Activated T-cell treated with anti-CD3 and anti-CD28 coated beads for 48 hours (primary cell): ENCODE measurements around the gene CERS5.
"Not testable (repeated sequence)": the region's sequence is repeated elsewhere in the genome, so short reads cannot be mapped to it uniquely, and the experiment has no call there.

Experiments
- DNase-seq: peaks from one replicate; pipeline ENCODE4 v3.0.0-alpha.2; 2020; ENCODE audit warnings: low read depth

Gene CERS5

GRCh38 chr12:50186681-50187080 is 19.5 kb upstream of the CERS5 start:
- DNase-seq, result no peak

DNA sequence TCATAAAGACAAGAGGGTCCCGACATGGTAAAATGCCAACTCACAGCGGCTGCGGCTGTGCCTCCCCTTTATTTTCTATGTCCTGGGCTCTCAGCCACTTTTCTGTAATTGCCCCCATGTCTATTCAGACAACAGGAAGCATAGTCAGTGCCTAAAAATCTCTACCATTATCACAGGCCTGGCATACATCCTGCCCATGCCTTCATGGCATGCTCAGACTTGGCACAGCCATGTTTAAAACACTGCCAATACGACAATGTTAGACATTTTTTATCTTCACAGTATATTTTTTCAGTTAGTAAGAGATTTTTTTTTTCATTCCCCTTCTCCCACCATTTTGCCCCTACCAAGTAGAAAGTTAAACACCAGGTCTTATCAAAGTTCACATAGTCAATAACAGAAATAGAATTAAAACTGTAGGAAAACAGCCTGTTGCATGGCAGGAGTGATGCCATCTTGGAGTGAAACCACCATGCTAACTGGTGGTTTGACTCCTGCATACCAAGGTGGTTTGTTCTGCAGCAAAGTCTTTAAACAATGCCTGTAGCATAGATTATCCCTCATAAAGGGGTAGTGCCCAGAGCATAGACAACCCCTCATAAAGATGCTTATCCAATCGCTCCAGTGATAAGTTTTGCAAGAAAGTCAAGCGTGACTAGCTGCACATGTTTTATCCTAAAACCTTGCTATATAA is 18.9 kb upstream of the CERS5 start:
- no peak for DNase-seq

DNA sequence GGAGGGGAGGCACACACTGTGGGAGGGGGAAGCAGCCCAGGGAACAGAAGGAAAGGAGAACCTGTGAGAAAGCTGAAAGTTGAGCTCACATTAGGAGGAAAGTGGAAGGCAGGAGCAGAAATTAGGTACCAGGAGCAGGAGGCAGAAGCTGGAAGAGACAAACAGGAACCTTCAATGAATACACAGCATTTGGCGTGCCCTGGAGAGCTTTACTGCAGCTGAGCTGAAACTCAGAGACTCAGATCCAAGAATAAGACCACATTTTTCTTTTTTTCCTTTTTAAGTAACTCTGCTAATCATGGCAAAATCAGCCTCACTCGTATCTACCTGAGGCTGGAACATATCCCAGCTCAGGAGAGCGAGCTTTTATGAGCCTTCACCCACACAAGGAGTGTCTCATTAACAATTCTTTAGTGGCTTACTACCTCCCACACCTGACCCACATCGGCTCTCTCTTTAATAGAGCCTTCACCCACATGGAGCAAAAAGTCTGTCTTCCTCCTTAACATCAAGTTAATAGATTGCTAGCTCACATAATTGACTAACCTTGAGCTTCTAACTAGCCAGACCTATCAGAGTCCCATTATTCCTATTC is 18.2 kb upstream of the CERS5 start:
- DNase-seq, result no peak

DNA sequence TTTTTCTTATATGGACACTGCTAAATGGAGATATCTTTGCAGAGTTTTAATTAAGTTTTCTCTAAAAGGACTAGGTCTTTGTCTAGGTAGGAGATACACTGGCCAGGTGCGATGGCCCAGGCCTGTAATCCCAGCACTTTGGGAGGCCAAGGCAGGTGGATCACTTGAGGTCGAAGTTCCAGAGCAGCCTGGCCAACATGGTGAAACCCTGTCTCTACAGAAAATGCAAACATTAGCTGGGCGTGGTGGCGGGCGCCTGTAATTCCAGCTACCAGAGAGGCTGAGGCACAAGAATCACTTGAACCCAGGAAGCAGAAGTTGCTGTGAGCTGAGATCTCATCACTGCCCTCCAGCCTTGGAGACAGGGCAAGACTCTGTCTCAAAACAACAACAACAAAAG is 17.1 kb upstream of the CERS5 start:
- no peak for DNase-seq

- no peak for DNase-seq
These were observed 15.3 kb upstream of the CERS5 start for GRCh38 chr12:50182461-50182860.

DNA sequence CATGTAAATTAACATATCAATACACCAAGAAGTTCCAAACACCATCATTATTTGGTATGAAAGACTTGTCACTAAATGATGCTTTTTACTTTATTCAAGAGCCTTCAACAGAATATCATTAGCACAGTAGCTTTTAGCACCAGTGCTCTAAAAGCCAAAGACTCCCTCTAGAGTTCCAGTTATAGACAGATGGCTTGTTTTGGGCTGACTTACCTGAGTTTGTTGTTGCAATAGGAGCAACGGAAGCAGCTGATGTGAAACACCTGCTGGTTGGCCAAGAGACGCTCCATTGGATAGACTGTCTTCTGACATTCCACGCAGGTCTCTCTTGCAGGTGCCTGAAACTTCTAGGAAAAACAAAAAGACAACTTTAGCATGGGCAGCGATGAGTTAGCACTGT is 14.5 kb upstream of the CERS5 start:
- DNase-seq, result no peak

GRCh38 chr12:50175716-50176026 is 8.5 kb upstream of the CERS5 start:
- no peak for DNase-seq

GRCh38 chr12:50174971-50175715 is 8.0 kb upstream of the CERS5 start:
- DNase-seq, result no peak

DNA sequence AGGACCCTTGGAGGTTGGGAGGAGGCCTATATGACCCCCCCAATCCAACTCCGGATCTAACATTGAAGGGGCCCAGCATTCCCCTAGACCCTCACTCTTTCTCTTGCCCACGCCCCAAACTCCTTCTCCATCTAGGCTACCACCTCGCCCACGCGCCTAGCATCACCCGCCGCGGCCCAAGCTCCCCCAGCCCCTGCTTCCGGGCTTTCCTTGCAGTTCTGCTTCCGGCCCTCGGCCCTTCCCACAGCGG is 445 bp downstream of the CERS5 start:
- peak; percentile 66 for DNase-seq

DNA sequence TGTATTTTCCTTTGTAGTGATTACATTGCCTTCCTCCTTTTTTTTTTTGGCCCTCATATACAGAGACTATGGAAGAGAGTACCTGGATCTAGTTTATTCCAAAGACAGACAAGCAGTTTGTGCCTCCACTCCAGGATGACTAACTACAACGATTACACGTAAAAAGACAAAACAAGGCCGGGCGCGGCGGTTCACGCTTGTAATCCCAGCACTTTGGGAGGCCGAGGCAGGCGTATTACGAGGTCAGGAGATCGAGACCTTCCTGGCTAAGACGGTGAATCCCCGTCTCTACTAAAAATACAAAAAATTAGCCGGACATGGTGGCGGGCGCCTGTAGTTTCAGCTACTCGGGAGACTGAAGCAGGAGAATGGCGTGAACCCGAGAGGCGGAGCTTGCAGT is 2.2 kb downstream of the CERS5 start:
- no peak for DNase-seq

- no peak for DNase-seq
These were observed 4.9 kb downstream of the CERS5 start for GRCh38 chr12:50162230-50162629.

DNA sequence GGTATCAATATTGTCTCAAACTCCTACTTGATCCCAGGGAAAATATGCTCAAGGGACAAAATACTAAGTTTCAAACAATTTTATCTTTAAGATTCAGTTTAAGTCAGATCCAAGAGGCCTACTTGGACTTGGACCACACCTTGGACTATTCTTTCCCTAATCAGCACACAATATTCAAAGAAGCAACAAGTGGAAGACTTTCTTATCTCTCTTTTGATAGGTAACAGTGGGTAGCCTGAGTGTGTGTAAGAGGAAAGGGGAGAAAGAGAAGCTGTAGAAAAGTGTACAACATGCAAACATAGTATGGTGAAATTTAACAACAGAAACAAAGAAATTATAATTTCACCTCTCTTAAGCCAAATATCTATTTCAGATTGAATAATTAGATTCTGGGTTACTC is 6.5 kb downstream of the CERS5 start:
- no peak for DNase-seq

DNA sequence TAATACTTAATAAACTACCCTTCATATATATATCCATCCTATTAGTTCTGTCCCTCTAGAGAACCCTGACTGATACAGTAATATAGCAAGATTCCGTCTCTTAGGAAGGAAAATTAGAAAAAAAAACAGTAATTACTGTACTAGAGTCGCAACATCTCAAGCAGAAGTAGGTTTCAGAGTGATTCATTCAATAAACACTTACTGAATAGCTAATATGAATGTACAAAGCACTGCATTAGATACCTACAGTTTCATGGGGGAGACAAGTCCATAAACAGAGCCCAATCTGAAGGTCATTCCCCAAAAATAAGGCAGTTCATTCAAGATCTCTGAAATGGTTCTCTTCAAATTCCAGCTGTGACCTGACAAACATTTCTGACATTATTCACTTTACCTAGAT is 9.9 kb downstream of the CERS5 start:
- DNase-seq, result no peak

- no peak for DNase-seq
These were observed 10.5 kb downstream of the CERS5 start for GRCh38 chr12:50156641-50157040.

DNA sequence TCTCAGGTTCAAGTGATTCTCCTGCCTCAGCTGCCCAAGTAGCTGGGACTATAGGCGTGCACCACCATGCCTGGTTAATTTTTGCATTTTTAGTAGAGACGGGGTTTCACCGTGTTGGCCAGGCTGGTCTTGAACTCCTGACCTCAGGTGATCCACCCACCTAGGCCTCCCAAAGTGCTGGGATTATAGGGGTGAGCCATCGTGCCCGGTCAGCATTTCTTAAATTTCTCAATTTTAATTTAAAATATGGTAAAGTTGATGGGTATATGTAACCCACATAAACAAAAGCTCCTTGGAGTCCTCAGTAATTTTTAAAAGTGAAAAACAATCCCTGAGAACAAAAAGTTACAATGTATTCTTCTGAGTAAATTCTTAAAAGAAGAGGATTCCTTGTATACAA is 12.2 kb downstream of the CERS5 start:
- not testable (repeated sequence) for DNase-seq

GRCh38 chr12:50151047-50151687 is 16.0 kb downstream of the CERS5 start:
- DNase-seq, result no peak

DNA sequence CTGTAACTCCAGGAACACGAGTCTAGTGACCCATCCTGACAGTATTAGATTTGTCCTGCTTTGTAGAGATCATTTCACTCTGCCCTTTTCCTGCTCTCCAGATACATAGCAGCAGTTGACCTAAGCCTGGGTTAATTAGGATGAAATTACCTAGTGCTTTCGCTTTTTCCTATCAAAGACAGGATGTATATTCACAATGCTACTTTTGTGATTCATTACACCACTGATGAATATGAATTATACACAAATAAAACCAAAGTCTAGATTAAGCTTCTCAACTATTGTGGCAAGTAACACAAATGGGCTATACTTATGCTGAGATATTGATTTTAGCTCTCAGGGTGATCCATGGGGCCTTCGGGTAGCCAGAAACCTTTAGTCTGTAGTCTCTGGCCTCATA is 17.9 kb downstream of the CERS5 start:
- no peak for DNase-seq

DNA sequence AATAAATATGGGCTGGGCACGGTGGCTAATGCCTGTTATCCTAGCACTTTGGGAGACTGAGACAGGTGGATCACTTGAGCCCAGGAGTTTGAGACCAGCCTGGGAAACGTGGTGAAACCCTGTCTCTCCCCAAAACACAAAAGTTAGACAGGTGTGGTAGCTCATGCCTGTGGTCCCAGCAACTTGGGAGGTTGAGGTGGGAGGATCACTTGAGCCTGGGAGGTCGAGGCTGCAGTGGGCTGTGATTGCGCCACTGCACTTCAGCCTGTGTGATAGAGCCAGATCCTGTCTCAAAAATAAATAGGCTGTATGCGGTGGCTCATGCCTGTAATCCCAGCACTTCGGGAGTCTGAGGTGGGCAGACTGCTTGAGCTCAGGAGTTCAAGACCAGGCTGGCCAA is 19.2 kb downstream of the CERS5 start:
- DNase-seq, result not testable (repeated sequence)

DNA sequence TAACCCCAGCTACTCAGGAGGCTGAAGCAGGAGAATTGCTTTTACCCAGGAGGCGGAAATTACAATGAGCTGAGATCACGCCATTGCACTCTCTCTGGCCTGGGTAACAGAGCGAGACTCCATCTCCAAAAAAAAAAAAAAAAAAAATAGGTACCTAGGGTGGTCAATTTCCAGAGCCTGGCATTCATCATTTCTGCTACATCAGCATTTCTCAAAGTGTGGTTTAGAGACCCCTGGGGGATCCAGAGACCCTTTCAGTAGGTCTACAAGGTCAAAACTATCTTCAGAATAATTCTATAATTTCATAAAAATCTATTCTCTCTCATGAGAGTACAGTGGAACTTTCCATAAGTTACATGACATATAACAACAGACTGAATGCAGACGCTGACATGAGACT is 19.9 kb downstream of the CERS5 start:
- DNase-seq, result no peak

- DNase-seq, result no peak
These were observed 21.7 kb downstream of the CERS5 start for GRCh38 chr12:50145439-50145838.

DNA sequence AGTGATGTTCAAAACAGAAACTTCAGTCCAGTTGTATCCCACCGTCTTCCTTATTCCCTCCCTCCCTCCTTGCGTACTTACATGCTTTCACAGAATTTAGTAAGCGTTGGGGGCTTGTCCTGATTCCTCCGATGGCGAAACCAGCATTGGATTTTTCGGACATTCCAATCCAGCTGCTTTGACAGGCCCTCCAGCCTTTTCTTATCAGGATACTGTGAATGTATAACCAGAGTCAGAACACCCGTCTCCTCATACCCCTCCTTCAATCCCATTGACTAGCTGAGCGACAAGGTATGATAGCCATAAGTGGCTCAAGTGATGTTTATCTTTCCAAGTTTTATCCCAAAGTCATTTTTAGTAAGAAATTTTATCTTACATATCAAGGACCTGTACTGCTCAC is 24.2 kb downstream of the CERS5 start:
- DNase-seq, result no peak

- DNase-seq, result no peak
These were observed 34.5 kb downstream of the CERS5 start for GRCh38 chr12:50132505-50133135.

DNA sequence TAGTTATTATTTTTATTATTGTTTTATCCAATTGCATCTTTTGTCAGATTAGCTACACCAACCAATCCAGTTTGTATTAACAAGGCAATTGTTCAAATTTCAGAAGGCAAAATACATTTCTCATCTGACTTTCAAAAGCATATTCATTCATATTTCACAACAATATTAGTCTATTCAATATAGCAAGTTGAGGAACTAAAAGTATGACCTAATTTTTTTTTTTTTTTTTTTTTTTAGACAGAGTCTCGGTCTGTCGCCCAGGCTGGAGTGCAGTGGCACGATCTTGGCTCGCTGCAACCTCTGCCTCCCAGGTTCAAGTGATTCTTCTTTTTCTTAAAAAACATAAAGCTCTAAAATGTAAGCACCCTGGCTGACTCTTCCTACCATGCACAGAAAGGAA is 37.9 kb downstream of the CERS5 start:
- DNase-seq, result no peak
